ENCODE measurements around the gene TEX12. TPM values are rescaled to one million over a fixed set of nuclear protein-coding genes. Genes with fewer than 3 reads are reported as not detected.
A peak's percentile ranks its signal among the peaks of the same experiment; 100 is the strongest.
"Not testable (repeated sequence)": the region's sequence is repeated elsewhere in the genome, so short reads cannot be mapped to it uniquely, and the experiment has no call there.

Gene TEX12
- total and polyA plus RNA-seq, 9 donors: 0.14 to 0.29 (median 0.23) TPM; not detected in 3

GRCh38 chr11:112178936-112179335, 11.8 kb downstream of the TEX12 start:
- H3K4me1 ChIP-seq (ENCODE audit: control insufficient read depth, insufficient read depth, low read length): peaks cover 3% of the 10 kb centered on the region
- 72% methylated on average over 3 of the region's 3 CpGs for WGBS (ENCODE audit: insufficient coverage)
- H3K27me3 ChIP-seq (ENCODE audit: control insufficient read depth, insufficient read depth, low read length): no peaks in the 10 kb centered on the region
- H3K36me3 ChIP-seq (ENCODE audit: control insufficient read depth, insufficient read depth, low read length): no peaks in the 10 kb centered on the region
- no peak overlapping the region for H3K27ac ChIP-seq (ENCODE audit: low read length)
- DNase-seq: no peak
- H3K4me3 ChIP-seq (ENCODE audit: low read length): no peak overlapping the region
- no peaks in the 10 kb centered on the region for H3K9me3 ChIP-seq (replicated peaks; ENCODE audit: control insufficient read depth, low read depth, low read length)

DNA sequence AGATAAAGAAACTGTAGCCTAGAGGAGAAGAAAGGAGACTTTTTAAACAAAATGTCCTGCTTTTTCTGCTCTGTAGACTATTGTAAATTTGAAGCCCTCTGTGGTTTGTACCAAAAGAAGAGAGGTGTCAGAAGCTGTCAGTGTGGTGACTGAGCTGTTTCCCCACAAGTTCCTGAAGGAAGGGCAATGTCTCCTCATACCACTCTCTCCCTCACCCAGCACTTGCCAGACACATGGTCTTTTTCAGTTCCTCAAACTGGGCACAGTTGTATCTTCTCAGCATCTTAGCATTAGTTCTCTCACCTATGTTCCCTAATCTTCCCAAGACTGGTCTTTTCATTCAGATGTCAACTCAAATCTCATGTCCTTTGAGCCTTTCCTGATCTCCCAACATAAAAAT, 12.4 kb downstream of the TEX12 start:
- Histone ChIP-seq H3K9me3 (replicated peaks; ENCODE audit: control insufficient read depth, low read depth, low read length) (no peaks in the 10 kb centered on the region), H3K4me3 (ENCODE audit: low read length) (no peak overlapping the region), H3K27me3 (ENCODE audit: control insufficient read depth, insufficient read depth, low read length) (no peaks in the 10 kb centered on the region), H3K36me3 (ENCODE audit: control insufficient read depth, insufficient read depth, low read length) (no peaks in the 10 kb centered on the region), H3K27ac (ENCODE audit: low read length) (no peak overlapping the region), H3K4me1 (ENCODE audit: control insufficient read depth, insufficient read depth, low read length) (peaks cover 3% of the 10 kb centered on the region)
- peak; percentile 51 for DNase-seq

GRCh38 chr11:112182867-112183266, 15.7 kb downstream of the TEX12 start:
- WGBS (ENCODE audit: insufficient coverage): 60% methylated on average over 1 of the region's 1 CpG
- Histone ChIP-seq H3K27me3 (ENCODE audit: control insufficient read depth, insufficient read depth, low read length) (no peaks in the 10 kb centered on the region), H3K4me1 (ENCODE audit: control insufficient read depth, insufficient read depth, low read length) (peaks cover 2% of the 10 kb centered on the region), H3K27ac (ENCODE audit: low read length) (no peak overlapping the region), H3K36me3 (ENCODE audit: control insufficient read depth, insufficient read depth, low read length) (no peaks in the 10 kb centered on the region), H3K9me3 (replicated peaks; ENCODE audit: control insufficient read depth, low read depth, low read length) (no peaks in the 10 kb centered on the region), H3K4me3 (ENCODE audit: low read length) (no peak overlapping the region)
- no peak for DNase-seq

DNA sequence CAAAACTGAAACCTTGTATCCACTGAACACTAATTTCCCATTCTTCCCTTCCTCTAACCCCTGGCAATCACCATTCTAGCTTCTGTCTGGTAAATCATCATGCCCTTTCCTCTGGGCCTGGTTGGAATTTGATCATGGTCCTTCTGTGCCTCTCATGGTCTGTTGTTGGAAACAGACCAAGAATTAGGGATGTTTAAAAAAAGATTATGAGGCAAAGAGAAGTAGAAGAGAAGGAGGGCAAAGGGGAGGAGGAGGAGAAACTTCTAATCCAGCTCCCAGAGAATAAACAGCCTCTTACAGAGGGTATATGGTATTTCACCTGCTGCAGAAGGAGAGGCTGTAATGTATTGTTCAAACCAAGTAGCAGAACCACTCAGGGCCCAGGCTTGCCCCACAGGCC, 18.7 kb downstream of the TEX12 start:
- DNase-seq: peak; percentile 20
- Histone ChIP-seq H3K9me3 (replicated peaks; ENCODE audit: control insufficient read depth, low read depth, low read length) (no peaks in the 10 kb centered on the region), H3K36me3 (ENCODE audit: control insufficient read depth, insufficient read depth, low read length) (no peaks in the 10 kb centered on the region), H3K4me1 (ENCODE audit: control insufficient read depth, insufficient read depth, low read length) (peaks cover 2% of the 10 kb centered on the region), H3K27me3 (ENCODE audit: control insufficient read depth, insufficient read depth, low read length) (no peaks in the 10 kb centered on the region), H3K4me3 (ENCODE audit: low read length) (no peak overlapping the region), H3K27ac (ENCODE audit: low read length) (peak overlapping the region; percentile 22)

DNA sequence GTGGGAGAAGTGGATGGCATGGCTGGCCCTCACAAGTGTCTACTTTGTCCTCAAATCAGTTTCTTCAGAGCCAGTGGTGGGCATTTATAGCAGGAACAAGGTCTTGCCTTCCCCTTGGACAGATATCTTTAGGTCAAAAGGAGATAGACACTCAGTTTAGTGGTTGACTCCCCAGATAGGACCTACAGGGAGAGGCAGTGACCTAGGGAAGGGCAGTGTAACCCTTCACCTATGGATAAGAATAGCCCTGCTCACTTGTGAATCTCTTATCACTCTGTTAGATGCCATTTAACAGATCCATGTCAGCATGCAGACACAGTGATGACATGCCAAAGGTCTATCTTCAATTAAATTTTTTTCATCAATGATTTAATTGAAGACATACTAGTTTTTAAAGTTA, 19.1 kb downstream of the TEX12 start:
- DNase-seq: no peak
- H3K4me1 ChIP-seq (ENCODE audit: control insufficient read depth, insufficient read depth, low read length): peaks cover 2% of the 10 kb centered on the region
- H3K9me3 ChIP-seq (replicated peaks; ENCODE audit: control insufficient read depth, low read depth, low read length): no peaks in the 10 kb centered on the region
- H3K27ac ChIP-seq (ENCODE audit: low read length): peak overlapping the region; percentile 22
- H3K36me3 ChIP-seq (ENCODE audit: control insufficient read depth, insufficient read depth, low read length): no peaks in the 10 kb centered on the region
- H3K4me3 ChIP-seq (ENCODE audit: low read length): no peak overlapping the region
- no peaks in the 10 kb centered on the region for H3K27me3 ChIP-seq (ENCODE audit: control insufficient read depth, insufficient read depth, low read length)

- DNase-seq; H3K4me1 ChIP-seq (ENCODE audit: control insufficient read depth, insufficient read depth, low read length); H3K9me3 ChIP-seq (replicated peaks; ENCODE audit: control insufficient read depth, low read depth, low read length); H3K4me3 ChIP-seq (ENCODE audit: low read length); H3K36me3 ChIP-seq (ENCODE audit: control insufficient read depth, insufficient read depth, low read length); H3K27me3 ChIP-seq (ENCODE audit: control insufficient read depth, insufficient read depth, low read length); H3K27ac ChIP-seq (ENCODE audit: low read length): not testable (repeated sequence)
- 89% methylated on average over 7 of the region's 11 CpGs for WGBS (ENCODE audit: insufficient coverage)
Observed at GRCh38 chr11:112195113-112195512, 27.9 kb downstream of the TEX12 start.

DNA sequence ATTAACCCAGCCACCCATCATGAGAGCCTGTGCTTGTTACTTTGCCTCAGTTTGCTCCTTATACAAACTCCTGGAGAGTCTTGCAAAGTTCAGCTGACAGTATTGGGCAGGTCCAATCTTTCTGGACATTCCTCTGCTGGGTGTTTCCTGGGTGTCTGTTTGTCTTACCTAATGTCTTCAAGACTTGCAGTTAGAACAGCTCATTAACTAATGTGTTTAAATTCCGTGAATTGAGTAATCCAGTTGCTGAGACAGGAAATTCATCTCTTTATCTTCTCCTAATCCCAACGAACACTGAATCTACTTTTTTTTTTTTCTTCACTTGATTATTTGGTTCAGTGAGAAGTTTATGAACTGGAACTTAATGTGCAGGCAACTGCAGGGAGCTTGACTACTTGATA, 28.8 kb downstream of the TEX12 start:
- no peaks in the 10 kb centered on the region for H3K9me3 ChIP-seq (replicated peaks; ENCODE audit: control insufficient read depth, low read depth, low read length)
- no peak for DNase-seq
- WGBS (ENCODE audit: insufficient coverage): no CpG with 5 or more reads among the region's 2 CpGs
- H3K27me3 ChIP-seq (ENCODE audit: control insufficient read depth, insufficient read depth, low read length): no peaks in the 10 kb centered on the region
- no peak overlapping the region for H3K27ac ChIP-seq (ENCODE audit: low read length)
- no peak overlapping the region for H3K4me3 ChIP-seq (ENCODE audit: low read length)
- H3K4me1 ChIP-seq (ENCODE audit: control insufficient read depth, insufficient read depth, low read length): no peaks in the 10 kb centered on the region
- no peaks in the 10 kb centered on the region for H3K36me3 ChIP-seq (ENCODE audit: control insufficient read depth, insufficient read depth, low read length)

DNA sequence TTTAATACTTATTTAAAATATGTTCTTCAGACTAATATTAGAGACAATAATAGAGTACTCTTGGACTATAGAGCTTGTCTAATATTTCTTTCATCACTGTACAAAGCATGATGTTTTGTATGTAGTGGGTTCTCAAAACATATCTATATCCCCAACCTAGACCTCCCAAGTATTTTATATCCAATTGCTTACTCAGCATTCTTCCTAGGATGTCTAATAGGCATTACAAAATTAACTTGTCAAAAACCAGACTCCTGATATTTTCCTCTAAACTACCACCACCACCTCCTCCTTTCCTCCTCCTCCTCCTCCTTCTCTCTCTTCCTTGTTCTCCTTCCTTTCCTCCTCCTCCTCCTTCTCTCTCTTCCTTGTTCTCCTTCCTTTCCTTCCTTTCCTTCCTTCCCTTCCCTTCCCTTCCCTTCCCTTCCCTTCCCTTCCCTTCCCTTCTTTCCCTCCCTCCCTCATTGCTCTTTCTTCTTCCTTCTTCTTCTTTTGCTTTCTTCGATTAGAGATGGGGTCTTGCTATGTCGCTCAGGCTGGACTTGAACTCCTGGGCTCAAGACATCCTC, 29.4 kb downstream of the TEX12 start:
- Histone ChIP-seq H3K36me3 (ENCODE audit: control insufficient read depth, insufficient read depth, low read length) (no peaks in the 10 kb centered on the region), H3K27ac (ENCODE audit: low read length) (no peak overlapping the region), H3K27me3 (ENCODE audit: control insufficient read depth, insufficient read depth, low read length) (no peaks in the 10 kb centered on the region), H3K4me1 (ENCODE audit: control insufficient read depth, insufficient read depth, low read length) (no peaks in the 10 kb centered on the region), H3K9me3 (replicated peaks; ENCODE audit: control insufficient read depth, low read depth, low read length) (no peaks in the 10 kb centered on the region), H3K4me3 (ENCODE audit: low read length) (no peak overlapping the region)
- 86% methylated on average over 2 of the region's 2 CpGs for WGBS (ENCODE audit: insufficient coverage)
- DNase-seq: no peak

DNA sequence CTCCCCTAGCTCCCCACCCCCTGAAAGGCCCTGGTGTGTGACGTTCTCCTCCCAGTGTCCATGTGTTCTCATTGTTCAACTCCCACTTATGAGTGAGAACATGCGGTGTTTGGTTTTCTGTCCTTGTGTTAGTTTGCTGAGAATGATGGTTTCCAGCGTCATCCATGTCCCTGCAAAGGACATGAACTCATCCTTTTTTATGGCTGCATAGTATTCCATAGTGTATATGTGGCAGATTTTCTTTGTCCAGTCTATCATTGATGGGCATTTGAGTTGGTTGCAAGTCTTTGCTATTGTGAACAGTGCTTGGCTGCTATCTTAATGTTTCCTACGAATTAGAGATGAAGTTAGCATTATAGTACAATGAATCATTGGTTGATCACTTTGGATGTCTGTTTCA, 31.9 kb downstream of the TEX12 start:
- not testable (repeated sequence) for H3K9me3 ChIP-seq (replicated peaks; ENCODE audit: control insufficient read depth, low read depth, low read length); H3K4me3 ChIP-seq (ENCODE audit: low read length); DNase-seq; H3K27me3 ChIP-seq (ENCODE audit: control insufficient read depth, insufficient read depth, low read length); H3K4me1 ChIP-seq (ENCODE audit: control insufficient read depth, insufficient read depth, low read length); H3K36me3 ChIP-seq (ENCODE audit: control insufficient read depth, insufficient read depth, low read length); H3K27ac ChIP-seq (ENCODE audit: low read length)
- WGBS (ENCODE audit: insufficient coverage): no CpG with 5 or more reads among the region's 4 CpGs

DNA sequence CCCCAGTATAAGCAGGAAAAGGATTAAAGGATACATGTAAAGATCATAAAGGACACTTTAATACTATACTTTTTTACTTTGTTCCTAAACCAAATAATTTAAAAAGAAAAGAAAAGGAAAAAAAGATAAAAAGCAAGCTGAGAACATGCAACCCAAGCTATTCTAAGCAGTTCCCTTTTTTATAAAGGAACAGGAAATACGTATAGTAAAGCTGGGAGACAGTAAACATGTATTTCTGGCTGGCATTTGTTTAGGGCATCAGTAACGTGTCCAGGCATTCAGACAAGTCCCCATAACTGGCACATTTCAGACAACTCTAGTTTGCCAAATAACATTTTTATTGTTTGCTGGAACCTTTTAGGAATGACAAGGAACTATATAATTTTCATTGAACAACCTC, 33.1 kb downstream of the TEX12 start:
- Histone ChIP-seq H3K4me1 (ENCODE audit: control insufficient read depth, insufficient read depth, low read length) (no peaks in the 10 kb centered on the region), H3K27ac (ENCODE audit: low read length) (no peak overlapping the region), H3K27me3 (ENCODE audit: control insufficient read depth, insufficient read depth, low read length) (no peaks in the 10 kb centered on the region), H3K36me3 (ENCODE audit: control insufficient read depth, insufficient read depth, low read length) (no peaks in the 10 kb centered on the region), H3K9me3 (replicated peaks; ENCODE audit: control insufficient read depth, low read depth, low read length) (no peaks in the 10 kb centered on the region), H3K4me3 (ENCODE audit: low read length) (no peak overlapping the region)
- WGBS (ENCODE audit: insufficient coverage): no CpG with 5 or more reads among the region's 2 CpGs
- DNase-seq: peak; percentile 30

- H3K9me3 ChIP-seq (replicated peaks; ENCODE audit: control insufficient read depth, low read depth, low read length): no peaks in the 10 kb centered on the region
- no peak overlapping the region for H3K27ac ChIP-seq (ENCODE audit: low read length)
- 90% methylated on average over 21 of the region's 23 CpGs for WGBS (ENCODE audit: insufficient coverage)
- H3K4me1 ChIP-seq (ENCODE audit: control insufficient read depth, insufficient read depth, low read length): no peaks in the 10 kb centered on the region
- H3K27me3 ChIP-seq (ENCODE audit: control insufficient read depth, insufficient read depth, low read length): no peaks in the 10 kb centered on the region
- peaks cover 3% of the 10 kb centered on the region for H3K36me3 ChIP-seq (ENCODE audit: control insufficient read depth, insufficient read depth, low read length)
- H3K4me3 ChIP-seq (ENCODE audit: low read length): no peak overlapping the region
- no peak for DNase-seq
Observed at GRCh38 chr11:112206071-112206470, 38.9 kb downstream of the TEX12 start.
